T-helper 17 cell (primary cell): ENCODE data around the gene CST11. TPM values are rescaled to one million over a fixed set of nuclear protein-coding genes. Genes with fewer than 3 reads are reported as not detected.

Experiments
- ATAC-seq: fragments of 150-1000 bp; cut with Tn5 transposase; 2 replicates; pipeline ENCODE4 v1.10.0; 2021; ENCODE audit warnings: mild to moderate bottlenecking, moderate library complexity
- DNase-seq, 3 donors: peaks; one replicate each; pipeline versions ENCODE4 v3.0.0 to v3.0.0-alpha.2; 2020 to 2021
- H3K9me3 ChIP-seq: one replicate; pipeline ENCODE4 v1.7.0; 2013; ENCODE audit warnings: low read length, mild to moderate bottlenecking; ENCODE audit not compliant: control insufficient read depth, poor library complexity, severe bottlenecking
- H3K27ac Mint-ChIP-seq: one replicate; pipeline ENCODE4 v1.8.0; 2022; ENCODE audit warnings: mild to moderate bottlenecking, moderate library complexity, mixed read lengths
- H3K27me3 Mint-ChIP-seq: one replicate; pipeline ENCODE4 v1.8.0; 2022; ENCODE audit warnings: mixed read lengths
- H3K36me3 Mint-ChIP-seq: one replicate; pipeline ENCODE4 v1.8.0; 2022; ENCODE audit warnings: low read depth, mixed read lengths
- H3K4me1 Mint-ChIP-seq: one replicate; pipeline ENCODE4 v1.8.0; 2022; ENCODE audit warnings: mild to moderate bottlenecking, mixed read lengths
- H3K4me3 Mint-ChIP-seq: one replicate; pipeline ENCODE4 v1.8.0; 2022; ENCODE audit warnings: mild to moderate bottlenecking, moderate library complexity, mixed read lengths
- total RNA-seq, 4 donors: library from RNA in 2 of 4; stranded (reverse) in 2 of 4; gene quantifications; one replicate each; pipeline ENCODE4 v1.2.3 and lab custom pipeline; 2022 to 2026

The CST11 gene
- total RNA-seq, 2 donors from 2014 or later, result not detected

DNA sequence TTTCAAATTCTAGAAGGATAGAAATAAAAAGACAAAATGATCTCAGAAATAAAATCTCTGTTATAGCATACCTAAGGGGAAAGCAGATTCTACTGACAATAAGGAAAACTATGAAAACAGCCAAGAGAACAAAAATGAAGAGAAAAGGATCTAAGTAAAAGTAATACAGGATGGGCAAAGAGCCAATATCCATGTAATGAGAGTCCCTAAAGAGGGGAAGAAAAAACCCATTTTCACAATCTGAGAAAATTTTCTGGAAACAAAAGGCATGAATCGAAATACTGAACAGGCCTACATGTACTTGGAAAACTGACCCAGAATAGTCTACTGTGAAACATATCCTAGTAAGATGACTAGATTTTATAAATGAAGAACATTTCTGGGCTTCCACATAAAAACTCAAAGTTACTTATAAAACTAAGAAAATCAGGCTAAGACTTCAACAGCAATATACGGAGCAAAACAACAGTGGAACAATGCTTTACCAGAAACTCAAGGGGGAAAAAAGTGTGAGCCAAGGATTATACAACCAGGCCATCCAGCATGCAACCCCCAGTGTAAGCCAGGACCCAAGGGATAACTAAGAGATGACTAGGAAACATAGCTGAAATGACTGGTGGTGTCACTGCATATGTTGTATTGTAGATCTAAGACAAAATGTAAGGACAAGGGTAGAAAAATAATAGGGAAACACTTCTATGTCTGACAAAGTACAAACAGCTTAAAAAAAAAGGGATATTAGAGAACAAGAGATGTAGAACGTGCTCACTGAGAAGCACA, 41.6 kb downstream of the CST11 start:
- ATAC-seq (no peak), DNase-seq (no peak)
- Mint-ChIP-seq H3K4me3 (no peak overlapping the region), H3K27ac (no peak overlapping the region), H3K4me1 (peaks cover 33% of the 10 kb centered on the region), H3K36me3 (no peaks in the 10 kb centered on the region), H3K27me3 (no peaks in the 10 kb centered on the region)
- H3K9me3 ChIP-seq, result no peaks in the 10 kb centered on the region

GRCh38 chr20:23409800-23410199, 42.9 kb downstream of the CST11 start:
- Mint-ChIP-seq H3K4me1 (peaks cover 33% of the 10 kb centered on the region), H3K4me3 (no peak overlapping the region), H3K27ac (no peak overlapping the region)

GRCh38 chr20:23408957-23409356, 43.7 kb downstream of the CST11 start:
- ATAC-seq, result no peak
- no peak for DNase-seq
- no peaks in the 10 kb centered on the region for H3K36me3 Mint-ChIP-seq
- no peak overlapping the region for H3K4me3 Mint-ChIP-seq
- no peaks in the 10 kb centered on the region for H3K9me3 ChIP-seq
- peak overlapping the region; percentile 87 for H3K27ac Mint-ChIP-seq
- peaks cover 36% of the 10 kb centered on the region for H3K4me1 Mint-ChIP-seq
- no peaks in the 10 kb centered on the region for H3K27me3 Mint-ChIP-seq

More at GRCh38 chr20:23409800-23410199, 42.9 kb downstream of the CST11 start:
- ATAC-seq, result no peak
- no peaks in the 10 kb centered on the region for H3K27me3 Mint-ChIP-seq
- H3K36me3 Mint-ChIP-seq, result no peaks in the 10 kb centered on the region
- no peak for DNase-seq
- no peaks in the 10 kb centered on the region for H3K9me3 ChIP-seq

GRCh38 chr20:23407781-23408464, 44.8 kb downstream of the CST11 start:
- H3K36me3 Mint-ChIP-seq, result no peaks in the 10 kb centered on the region
- no peaks in the 10 kb centered on the region for H3K27me3 Mint-ChIP-seq
- peak; percentile 99 for ATAC-seq
- H3K4me1 Mint-ChIP-seq, result peaks cover 32% of the 10 kb centered on the region
- no peaks in the 10 kb centered on the region for H3K9me3 ChIP-seq
- H3K27ac Mint-ChIP-seq, result peak overlapping the region; percentile 87
- no peak overlapping the region for H3K4me3 Mint-ChIP-seq
- DNase-seq, result peak in 1 of 3 donors; percentile 4

GRCh38 chr20:23406880-23407279, 45.8 kb downstream of the CST11 start:
- ATAC-seq (no peak), DNase-seq (no peak)
- no peaks in the 10 kb centered on the region for H3K9me3 ChIP-seq
- Mint-ChIP-seq H3K4me1 (peaks cover 30% of the 10 kb centered on the region), H3K4me3 (no peak overlapping the region), H3K36me3 (no peaks in the 10 kb centered on the region), H3K27ac (no peak overlapping the region), H3K27me3 (no peaks in the 10 kb centered on the region)

DNA sequence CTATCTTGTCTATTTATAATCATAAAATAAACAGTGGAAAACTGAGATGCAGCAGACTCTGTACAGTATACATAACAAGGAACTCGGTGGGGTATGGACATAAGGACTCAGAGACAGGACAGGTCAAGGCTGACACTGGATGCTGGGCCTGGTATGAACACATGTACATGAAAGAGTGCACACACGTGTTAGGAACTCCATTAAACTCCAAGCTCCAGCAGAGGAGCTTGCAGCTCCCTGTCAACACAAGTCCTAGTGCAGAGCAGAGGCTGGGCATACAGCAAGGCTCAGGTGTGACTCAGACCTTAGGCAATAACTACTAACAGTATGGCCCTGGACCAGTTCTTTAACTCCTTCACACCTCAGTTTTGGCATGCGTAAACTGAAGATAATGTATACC, 48.5 kb downstream of the CST11 start:
- ATAC-seq (no peak), DNase-seq (no peak)
- Mint-ChIP-seq H3K4me3 (no peak overlapping the region), H3K36me3 (peaks cover 3% of the 10 kb centered on the region), H3K27me3 (no peaks in the 10 kb centered on the region), H3K4me1 (peaks cover 29% of the 10 kb centered on the region), H3K27ac (peak overlapping the region; percentile 32)
- no peaks in the 10 kb centered on the region for H3K9me3 ChIP-seq

DNA sequence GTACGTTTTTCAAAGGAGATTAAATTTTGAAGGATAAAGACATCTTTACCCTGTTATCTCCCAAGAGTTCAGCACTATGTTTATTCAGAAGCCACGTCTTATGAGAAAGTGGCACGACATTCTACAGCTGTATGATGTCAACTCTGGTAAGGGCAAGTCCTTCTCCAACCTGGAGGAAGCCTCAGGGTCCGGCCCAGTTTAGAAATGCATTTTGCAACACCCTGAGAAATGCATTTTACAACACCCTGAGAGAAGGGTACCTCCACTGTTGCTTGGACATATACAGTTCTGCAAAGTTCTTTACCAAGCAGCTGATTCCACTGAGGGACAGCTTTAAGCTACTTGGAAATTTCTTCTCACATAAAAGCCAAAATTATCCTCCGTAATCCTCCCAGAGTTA, 48.9 kb downstream of the CST11 start:
- Mint-ChIP-seq H3K4me3 (no peak overlapping the region), H3K27me3 (no peaks in the 10 kb centered on the region), H3K36me3 (peaks cover 3% of the 10 kb centered on the region), H3K4me1 (peaks cover 29% of the 10 kb centered on the region), H3K27ac (peak overlapping the region; percentile 32)
- ATAC-seq, result no peak
- no peak for DNase-seq
- no peaks in the 10 kb centered on the region for H3K9me3 ChIP-seq

- Mint-ChIP-seq H3K36me3 (peaks cover 5% of the 10 kb centered on the region), H3K27ac (no peak overlapping the region), H3K4me1 (peaks cover 17% of the 10 kb centered on the region), H3K27me3 (no peaks in the 10 kb centered on the region), H3K4me3 (no peak overlapping the region)
- ATAC-seq (no peak), DNase-seq (no peak)
- H3K9me3 ChIP-seq, result no peaks in the 10 kb centered on the region
Observed at GRCh38 chr20:23401051-23401450, 51.6 kb downstream of the CST11 start.

Other genes starting within 250 kb of the CST11 start
- gene NXT1, start 102.1 kb downstream of the CST11 start, total RNA-seq, result 10 to 100 TPM; 77.5 to 77.6 TPM
- 10 to 100 TPM; 27.7 to 28.5 TPM for gene GZF1, start 90.7 kb downstream of the CST11 start, total RNA-seq
- gene NAPB, start 31.4 kb downstream of the CST11 start, total RNA-seq, result 10 to 100 TPM in 1 of 2 donors, 1 to 10 TPM in 1; 8.5 to 12.3 TPM
- gene CSTL1, start 13.2 kb downstream of the CST11 start, total RNA-seq, result not detected
- not detected for gene CST8, start 38.2 kb upstream of the CST11 start, total RNA-seq
- gene CST9L, start 115.6 kb upstream of the CST11 start, total RNA-seq, result not detected
- not detected for gene CST9, start 153.0 kb upstream of the CST11 start, total RNA-seq
- gene CST3, start 185.1 kb upstream of the CST11 start, total RNA-seq, result 10 to 100 TPM; 29.5 to 87.5 TPM
- not detected for gene CST4, start 236.2 kb upstream of the CST11 start, total RNA-seq